ENCODE results near the gene GPR143. TPM values are rescaled to one million over a fixed set of nuclear protein-coding genes. Genes with fewer than 3 reads are reported as not detected.

GPR143 gene
- total RNA-seq, 1 donor from 2014 or later: 2.4 TPM

- H3K4me1 Mint-ChIP-seq: peaks cover 23% of the 10 kb centered on the region
- no peak overlapping the region for H3K27ac Mint-ChIP-seq (ENCODE audit: unreplicated experiment)
These were observed 18.0 kb downstream of the GPR143 start for GRCh38 chrX:9747644-9748043.

GRCh38 chrX:9746148-9746888 is 19.3 kb downstream of the GPR143 start:
- Mint-ChIP-seq H3K27me3 (ENCODE audit: low read depth) (no peaks in the 10 kb centered on the region), H3K36me3 (ENCODE audit: low read depth) (peaks cover 9% of the 10 kb centered on the region), H3K9me3 (peaks cover 10% of the 10 kb centered on the region), H3K27ac (ENCODE audit: unreplicated experiment) (peak overlapping the region; percentile 93), H3K4me3 (no peak overlapping the region), H3K4me1 (peaks cover 23% of the 10 kb centered on the region)
- DNase-seq (ENCODE audit: low read depth, low spot score): no peak
- TF ChIP-seq CTCF (conservative IDR thresholded peaks at IDR 0.05): no peak

More at GRCh38 chrX:9747644-9748043, 18.0 kb downstream of the GPR143 start:
- DNase-seq (ENCODE audit: low read depth, low spot score): no peak
- H3K27me3 Mint-ChIP-seq (ENCODE audit: low read depth): no peaks in the 10 kb centered on the region
- TF ChIP-seq CTCF (conservative IDR thresholded peaks at IDR 0.05): no peak
- H3K9me3 Mint-ChIP-seq: peaks cover 10% of the 10 kb centered on the region
- peaks cover 9% of the 10 kb centered on the region for H3K36me3 Mint-ChIP-seq (ENCODE audit: low read depth)
- no peak overlapping the region for H3K4me3 Mint-ChIP-seq

GRCh38 chrX:9745417-9746115 is 20.1 kb downstream of the GPR143 start:
- TF ChIP-seq CTCF (conservative IDR thresholded peaks at IDR 0.05): no peak
- Mint-ChIP-seq H3K27me3 (ENCODE audit: low read depth) (no peaks in the 10 kb centered on the region), H3K9me3 (peaks cover 10% of the 10 kb centered on the region), H3K4me1 (peaks cover 23% of the 10 kb centered on the region), H3K4me3 (no peak overlapping the region), H3K36me3 (ENCODE audit: low read depth) (peaks cover 9% of the 10 kb centered on the region), H3K27ac (ENCODE audit: unreplicated experiment) (peak overlapping the region; percentile 93)
- no peak for DNase-seq (ENCODE audit: low read depth, low spot score)

- Mint-ChIP-seq H3K4me1 (no peaks in the 10 kb centered on the region), H3K27ac (ENCODE audit: unreplicated experiment) (no peak overlapping the region), H3K4me3 (no peak overlapping the region), H3K27me3 (ENCODE audit: low read depth) (no peaks in the 10 kb centered on the region), H3K9me3 (peaks cover 9% of the 10 kb centered on the region), H3K36me3 (ENCODE audit: low read depth) (peaks cover 10% of the 10 kb centered on the region)
- DNase-seq (ENCODE audit: low read depth, low spot score): no peak
- TF ChIP-seq CTCF (conservative IDR thresholded peaks at IDR 0.05): no peak
These were observed 26.5 kb downstream of the GPR143 start for GRCh38 chrX:9739130-9739529.

GRCh38 chrX:9738151-9738550 is 27.5 kb downstream of the GPR143 start:
- Mint-ChIP-seq H3K36me3 (ENCODE audit: low read depth) (peaks cover 7% of the 10 kb centered on the region), H3K27ac (ENCODE audit: unreplicated experiment) (no peak overlapping the region), H3K27me3 (ENCODE audit: low read depth) (no peaks in the 10 kb centered on the region), H3K4me3 (no peak overlapping the region), H3K9me3 (peaks cover 9% of the 10 kb centered on the region), H3K4me1 (no peaks in the 10 kb centered on the region)
- no peak for DNase-seq (ENCODE audit: low read depth, low spot score)
- TF ChIP-seq CTCF (conservative IDR thresholded peaks at IDR 0.05): no peak
